HEK293T (cell line): ENCODE results near the gene HOXC6.

Source experiments
- ARNT ChIP-seq: fragments of 450-650 bp; IDR thresholded peaks from 2 replicates; pipeline ENCODE4 v1.6.1; 2017; ENCODE audit warnings: mild to moderate bottlenecking
- BHLHE40 ChIP-seq: fragments of 450-650 bp; IDR thresholded peaks from 2 replicates; pipeline ENCODE4 v1.6.1; 2016; ENCODE audit warnings: mild to moderate bottlenecking, moderate library complexity, borderline replicate concordance
- CTBP1 ChIP-seq: fragments of 450-650 bp; IDR thresholded peaks from 2 replicates; pipeline ENCODE4 v1.6.1; 2016; ENCODE audit warnings: borderline replicate concordance
- FOXA1 ChIP-seq: fragments of 450-650 bp; IDR thresholded peaks from 2 replicates; pipeline ENCODE4 v1.6.1; 2016; ENCODE audit warnings: mild to moderate bottlenecking
- FOXK2 ChIP-seq: fragments of 450-650 bp; IDR thresholded peaks from 2 replicates; pipeline ENCODE4 v1.6.1; 2016; ENCODE audit warnings: mild to moderate bottlenecking
- FOXM1 ChIP-seq: fragments of 450-650 bp; IDR thresholded peaks from 2 replicates; pipeline ENCODE4 v1.6.1; 2017; ENCODE audit warnings: mild to moderate bottlenecking, borderline replicate concordance
- HDGF ChIP-seq: fragments of 450-650 bp; IDR thresholded peaks from 2 replicates; pipeline ENCODE4 v1.6.1; 2017; ENCODE audit warnings: antibody characterized with exemption, borderline replicate concordance
- L3MBTL2 ChIP-seq: fragments of 450-650 bp; conservative IDR thresholded peaks from 2 replicates; pipeline ENCODE4 v1.6.1; 2016; ENCODE audit warnings: mild to moderate bottlenecking
- SP1 ChIP-seq: fragments of 450-650 bp; IDR thresholded peaks from 2 replicates; pipeline ENCODE4 v1.6.1; 2017
- SUZ12 ChIP-seq: fragments of 450-650 bp; IDR thresholded peaks from 2 replicates; pipeline ENCODE4 v1.6.1; 2016; ENCODE audit warnings: mild to moderate bottlenecking
- TARDBP ChIP-seq: fragments of 450-650 bp; IDR thresholded peaks from 2 replicates; pipeline ENCODE4 v1.6.1; 2016

GRCh38 chr12:54005853-54006558 lies 22.2 kb upstream of the HOXC6 start:
- TF ChIP-seq BHLHE40, result no peak
- TF ChIP-seq TARDBP, result no peak
- TF ChIP-seq SP1, result no peak
- TF ChIP-seq SUZ12, result no peak
- no peak for TF ChIP-seq FOXK2
- no peak for TF ChIP-seq HDGF
- no peak for TF ChIP-seq L3MBTL2
- no peak for TF ChIP-seq FOXM1
- TF ChIP-seq ARNT, result no peak
- no peak for TF ChIP-seq FOXA1
- TF ChIP-seq CTBP1, result no peak
